Activated CD4-positive, alpha-beta T cell treated with anti-CD3 and anti-CD28 coated beads, Interleukin-2, amount 10 ng/mL, durations not matched to agents 24 days and 14 days (primary cell): ENCODE data around the gene PTK6. TPM values are rescaled to one million over a fixed set of nuclear protein-coding genes. Genes with fewer than 3 reads are reported as not detected.

ENCODE experiments used
- DNase-seq: peaks from one replicate; pipeline ENCODE4 v3.0.0; 2022
- H3K27ac Mint-ChIP-seq: one replicate; pipeline ENCODE4 v1.8.0; 2022; ENCODE audit warnings: mild to moderate bottlenecking, mixed read lengths
- H3K27me3 Mint-ChIP-seq: one replicate; pipeline ENCODE4 v1.8.0; 2022; ENCODE audit warnings: mixed read lengths
- H3K36me3 Mint-ChIP-seq: one replicate; pipeline ENCODE4 v1.8.0; 2022; ENCODE audit warnings: low read depth, mild to moderate bottlenecking, mixed read lengths
- H3K4me1 Mint-ChIP-seq: one replicate; pipeline ENCODE4 v1.8.0; 2021; ENCODE audit warnings: mixed read lengths
- H3K4me3 Mint-ChIP-seq: one replicate; pipeline ENCODE4 v1.8.0; 2022; ENCODE audit warnings: mild to moderate bottlenecking, moderate library complexity, mixed read lengths
- H3K9me3 Mint-ChIP-seq: one replicate; pipeline ENCODE4 v1.8.0; 2021; ENCODE audit warnings: mixed read lengths
- intact Hi-C: fragments of 100-400 bp; cut with micrococcal nuclease; formaldehyde crosslinking; loops from one replicate; pipeline ENCODE4 v1.15.1; 2023
- total RNA-seq: library from RNA; stranded (reverse); gene quantifications from 2 replicates; pipeline ENCODE4 v1.2.3, GENCODE V29; 2022

Gene PTK6
- total RNA-seq, 1 donor from 2014 or later, result 0.35 TPM

DNA sequence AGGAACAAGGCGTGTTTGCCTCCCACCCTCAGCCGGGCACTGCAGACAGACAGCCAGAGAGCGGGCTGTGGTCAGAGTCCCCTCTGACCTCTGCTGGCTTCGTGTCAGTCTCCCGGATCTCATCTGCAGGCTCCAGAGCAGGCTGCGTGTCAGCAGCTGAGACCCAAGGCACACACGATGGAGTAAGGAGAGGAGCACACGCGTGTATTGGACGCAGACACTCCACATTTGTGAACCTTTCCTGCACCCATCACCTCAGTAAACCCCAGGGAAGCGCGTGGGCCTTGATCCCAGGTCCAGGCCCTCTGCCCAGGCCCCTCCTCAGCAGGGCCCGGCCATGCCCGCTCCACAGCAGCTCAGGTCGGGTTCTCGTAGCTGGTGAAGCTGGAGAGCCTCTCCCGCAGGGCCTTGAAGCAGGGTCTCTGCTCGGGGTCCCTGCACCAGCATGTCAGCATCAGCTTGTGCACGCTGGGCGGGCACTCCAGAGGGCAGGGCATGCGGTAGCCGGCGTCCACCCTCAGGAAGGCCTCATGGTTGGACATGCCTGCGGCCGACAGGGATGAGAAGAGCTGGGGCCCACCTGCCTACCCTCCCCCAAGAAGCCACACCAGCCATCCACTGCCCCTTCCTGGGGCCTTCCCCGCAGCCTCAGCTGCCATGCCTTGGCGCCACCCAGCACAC is 7.9 kb downstream of the PTK6 start:
- Mint-ChIP-seq H3K27ac (no peak overlapping the region), H3K27me3 (no peaks in the 10 kb centered on the region), H3K36me3 (peaks cover 2% of the 10 kb centered on the region), H3K4me3 (no peak overlapping the region), H3K9me3 (no peaks in the 10 kb centered on the region), H3K4me1 (peaks cover 5% of the 10 kb centered on the region)
- DNase-seq, result no peak
- intact Hi-C loops, result no loop called here

DNA sequence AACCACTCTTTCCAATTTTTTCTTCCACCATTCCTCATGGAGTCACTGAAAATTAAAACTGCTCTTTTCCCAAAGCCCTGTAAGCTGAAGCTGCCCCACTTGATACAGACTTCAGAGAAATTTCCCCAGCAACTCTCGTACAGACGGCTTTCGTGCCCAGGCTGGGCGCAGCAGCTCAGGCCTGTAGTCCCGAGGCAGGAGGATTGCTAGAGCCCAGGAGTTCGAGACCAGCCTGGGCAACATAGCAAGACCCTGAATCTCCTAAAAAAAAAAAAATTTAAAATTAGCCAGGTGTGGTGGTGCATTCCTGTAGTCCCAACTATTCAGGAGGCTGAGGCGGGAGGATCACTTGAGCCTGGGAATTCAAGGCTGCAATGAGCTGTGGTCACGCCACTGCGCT is 10.0 kb downstream of the PTK6 start:
- intact Hi-C loops, result no loop called here
- Mint-ChIP-seq H3K4me1 (peaks cover 10% of the 10 kb centered on the region), H3K9me3 (peaks cover 3% of the 10 kb centered on the region), H3K27ac (no peak overlapping the region), H3K4me3 (no peak overlapping the region), H3K27me3 (no peaks in the 10 kb centered on the region), H3K36me3 (peaks cover 18% of the 10 kb centered on the region)
- DNase-seq, result no peak

DNA sequence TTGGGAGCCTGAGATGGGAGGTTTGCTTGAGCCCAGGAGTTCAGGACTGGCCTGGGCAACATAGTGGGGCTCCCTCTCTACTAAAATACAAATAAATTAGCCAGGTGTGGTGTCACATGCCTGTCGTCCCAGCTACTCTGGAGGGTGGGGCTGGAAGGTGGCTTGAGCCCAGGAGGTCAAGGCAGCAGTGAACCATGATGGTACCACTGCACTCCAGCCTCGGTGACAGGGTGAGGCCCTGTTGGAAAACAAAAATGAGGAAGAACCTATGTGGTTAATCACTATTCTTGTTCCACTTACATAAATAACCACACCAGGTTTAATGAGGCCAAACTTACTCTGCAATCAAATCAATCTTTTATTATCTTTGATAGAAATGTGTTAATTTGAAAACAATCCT is 11.2 kb downstream of the PTK6 start:
- H3K4me3 Mint-ChIP-seq, result no peak overlapping the region
- intact Hi-C loops, result no loop called here
- H3K4me1 Mint-ChIP-seq, result peaks cover 13% of the 10 kb centered on the region
- no peak for DNase-seq
- H3K27ac Mint-ChIP-seq, result no peak overlapping the region
- peaks cover 19% of the 10 kb centered on the region for H3K36me3 Mint-ChIP-seq
- no peaks in the 10 kb centered on the region for H3K27me3 Mint-ChIP-seq
- peaks cover 3% of the 10 kb centered on the region for H3K9me3 Mint-ChIP-seq

DNA sequence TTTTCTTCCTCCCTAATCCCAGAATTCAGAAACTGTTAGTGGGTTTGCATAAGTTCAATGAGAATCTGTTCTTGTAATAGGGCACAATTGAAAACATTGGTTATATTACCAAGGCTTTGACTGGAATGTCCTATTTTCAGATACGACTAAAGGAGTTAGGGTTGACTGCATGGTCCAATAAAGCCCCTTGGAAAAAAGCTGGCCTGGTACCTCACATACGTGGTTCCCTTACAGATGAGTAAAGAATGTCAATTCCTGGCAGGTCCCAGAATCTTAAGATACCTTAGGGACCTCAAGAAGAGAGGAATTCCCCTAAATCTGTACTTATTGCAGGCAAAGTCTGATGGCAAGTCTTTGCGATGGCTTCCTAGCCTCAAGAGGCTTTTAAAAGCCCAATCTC is 12.0 kb downstream of the PTK6 start:
- peaks cover 19% of the 10 kb centered on the region for H3K36me3 Mint-ChIP-seq
- H3K4me1 Mint-ChIP-seq, result peaks cover 13% of the 10 kb centered on the region
- H3K27ac Mint-ChIP-seq, result no peak overlapping the region
- H3K4me3 Mint-ChIP-seq, result no peak overlapping the region
- H3K9me3 Mint-ChIP-seq, result peaks cover 3% of the 10 kb centered on the region
- no peaks in the 10 kb centered on the region for H3K27me3 Mint-ChIP-seq
- DNase-seq, result peak; percentile 56
- intact Hi-C loops, result no loop called here

DNA sequence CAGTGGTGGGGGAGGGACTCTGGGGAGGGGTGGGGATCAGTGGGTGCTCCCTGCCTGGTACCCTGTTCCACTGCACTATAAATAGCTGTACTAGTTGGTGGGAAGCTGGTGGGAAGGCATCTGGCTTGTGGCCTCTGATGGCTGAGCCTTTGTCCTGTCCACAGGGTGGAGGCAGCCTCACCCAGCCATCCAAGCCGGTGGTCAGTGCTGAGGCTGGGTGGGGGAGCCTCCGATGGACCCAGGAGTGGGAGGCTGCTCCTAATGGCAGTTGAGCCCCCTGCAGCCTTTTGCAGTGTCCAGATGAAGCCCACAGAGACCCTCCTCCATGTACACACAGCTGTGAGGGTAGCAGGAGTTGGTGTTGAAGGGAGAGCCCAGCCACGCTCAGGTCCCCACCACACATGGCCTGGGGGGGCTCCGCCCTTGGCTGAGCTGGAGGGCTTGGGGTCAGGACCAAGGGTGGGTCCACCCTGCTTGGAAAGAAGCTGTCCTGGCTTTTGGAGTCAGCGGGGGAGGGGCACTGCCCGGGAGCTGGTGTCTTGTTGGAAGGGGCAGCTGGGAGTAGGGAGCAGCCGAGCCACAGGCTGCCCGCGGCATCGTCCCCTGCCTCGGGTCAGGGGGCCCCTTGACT is 14.1 kb downstream of the PTK6 start:
- peaks cover 12% of the 10 kb centered on the region for H3K4me1 Mint-ChIP-seq
- no peak overlapping the region for H3K4me3 Mint-ChIP-seq
- peaks cover 3% of the 10 kb centered on the region for H3K27me3 Mint-ChIP-seq

DNA sequence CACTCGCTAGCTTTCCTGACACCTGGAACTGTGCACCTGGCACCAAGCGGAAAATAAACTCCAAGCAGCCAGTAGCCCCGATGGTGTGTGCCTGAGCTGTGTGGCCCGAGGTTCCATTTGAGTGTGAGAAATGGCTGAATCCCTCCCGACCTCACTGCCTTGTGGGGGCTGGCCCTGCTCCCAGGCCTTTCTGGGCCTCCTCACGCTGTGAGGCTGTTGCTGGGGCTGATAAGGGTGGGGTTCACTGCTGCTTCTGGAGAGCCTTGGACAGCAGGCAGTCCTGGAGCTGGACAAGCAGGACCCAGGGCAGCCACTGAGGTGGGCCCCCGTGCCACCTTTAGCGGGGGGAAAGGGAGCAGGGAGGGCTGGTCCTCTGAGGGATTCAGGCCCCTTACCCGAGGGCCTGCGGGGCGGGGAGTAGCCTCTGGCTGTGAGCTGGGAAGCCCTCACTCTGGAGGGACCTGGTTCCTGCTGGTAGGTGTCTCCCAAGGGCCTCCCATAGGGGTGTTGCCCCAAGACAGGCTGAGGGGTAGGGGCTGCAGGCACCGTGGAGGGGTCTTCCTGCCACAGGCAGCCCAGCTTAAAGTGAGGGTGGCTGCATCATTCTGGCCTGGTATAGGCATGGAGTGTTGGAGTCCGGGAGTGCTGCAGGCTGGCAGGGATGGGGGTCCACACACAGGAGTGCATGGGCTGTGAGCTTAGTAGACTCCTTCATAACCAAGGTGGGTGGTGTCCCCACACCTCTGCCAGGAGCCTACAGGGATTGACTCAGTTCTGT is 14.9 kb downstream of the PTK6 start:
- peak; percentile 61 for DNase-seq
- Mint-ChIP-seq H3K27ac (peak overlapping the region; percentile 67), H3K9me3 (peaks cover 3% of the 10 kb centered on the region), H3K4me1 (peaks cover 12% of the 10 kb centered on the region), H3K27me3 (peaks cover 5% of the 10 kb centered on the region), H3K4me3 (peak overlapping the region; percentile 59), H3K36me3 (peaks cover 21% of the 10 kb centered on the region)
- intact Hi-C loops, result loop anchor here (5.0 kb wide), 1 partner anchor 555 kb away; the partner anchor contains the start of gene RGS19

More for the DNA sequence above, 14.1 kb downstream of the PTK6 start:
- H3K36me3 Mint-ChIP-seq, result peaks cover 19% of the 10 kb centered on the region
- no peak overlapping the region for H3K27ac Mint-ChIP-seq
- intact Hi-C loops, result loop anchor here (5.0 kb wide), 1 partner anchor 554 kb away; the partner anchor contains the start of gene RGS19
- peaks cover 3% of the 10 kb centered on the region for H3K9me3 Mint-ChIP-seq
- DNase-seq, result no peak

DNA sequence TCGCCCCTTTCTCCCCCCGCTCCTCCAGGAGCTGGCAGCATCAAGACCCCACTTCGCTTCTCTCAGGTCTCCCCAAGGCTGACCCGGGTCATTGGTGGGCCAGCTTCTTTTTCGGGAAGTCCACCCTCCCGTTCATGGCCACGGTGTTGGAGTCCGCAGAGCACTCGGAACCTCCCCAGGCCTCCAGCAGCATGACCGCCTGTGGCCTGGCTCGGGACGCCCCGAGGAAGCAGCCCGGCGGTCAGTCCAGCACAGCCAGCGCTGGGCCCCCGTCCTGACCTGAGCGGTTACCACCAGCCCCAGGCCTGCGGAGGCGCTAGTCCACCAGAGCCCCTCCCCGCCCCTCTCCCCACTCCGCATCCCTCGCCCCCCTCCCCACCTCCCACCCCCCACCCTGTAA is 15.6 kb downstream of the PTK6 start:
- DNase-seq, result peak; percentile 58
- intact Hi-C loops, result loop anchor here (2.0 to 5.0 kb wide), 3 partner anchors 25 to 556 kb away; partner anchors contain the start of gene RGS19
- Mint-ChIP-seq H3K36me3 (peaks cover 21% of the 10 kb centered on the region), H3K4me3 (peak overlapping the region; percentile 83), H3K4me1 (peaks cover 12% of the 10 kb centered on the region), H3K27me3 (peaks cover 5% of the 10 kb centered on the region), H3K27ac (peak overlapping the region; percentile 51), H3K9me3 (peaks cover 3% of the 10 kb centered on the region)

DNA sequence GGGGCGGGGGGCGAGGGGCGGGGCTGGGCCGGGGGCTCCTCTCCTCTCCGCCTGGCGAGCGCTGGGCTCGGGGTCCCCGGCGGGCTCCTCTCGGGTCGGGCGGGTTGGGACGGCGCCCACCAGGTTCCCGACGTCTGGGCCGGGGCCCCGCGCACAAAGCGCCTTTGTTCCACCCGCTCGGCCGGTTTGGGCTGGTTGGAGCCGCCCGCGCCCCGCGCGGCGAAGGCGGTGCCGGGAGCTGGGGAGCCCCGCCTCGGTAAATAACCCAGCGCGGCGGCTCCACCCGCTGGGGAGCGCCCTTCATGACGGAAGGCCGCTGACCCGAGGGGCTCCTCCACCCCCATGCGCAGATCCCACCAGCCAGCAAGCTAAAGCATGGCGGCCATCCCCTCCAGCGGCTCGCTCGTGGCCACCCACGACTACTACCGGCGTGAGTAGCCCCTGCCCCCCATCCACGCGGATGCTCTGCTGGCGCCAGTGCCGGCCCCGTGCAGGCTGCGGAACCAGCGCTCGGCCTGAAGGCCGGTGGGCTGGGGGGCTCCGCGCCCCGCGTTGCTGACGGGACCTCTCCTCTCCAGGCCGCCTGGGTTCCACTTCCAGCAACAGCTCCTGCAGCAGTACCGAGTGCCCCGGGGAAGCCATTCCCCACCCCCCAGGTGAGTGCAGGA is 16.1 kb downstream of the PTK6 start:
- Mint-ChIP-seq H3K27ac (peak overlapping the region; percentile 51), H3K9me3 (peaks cover 3% of the 10 kb centered on the region)

DNA sequence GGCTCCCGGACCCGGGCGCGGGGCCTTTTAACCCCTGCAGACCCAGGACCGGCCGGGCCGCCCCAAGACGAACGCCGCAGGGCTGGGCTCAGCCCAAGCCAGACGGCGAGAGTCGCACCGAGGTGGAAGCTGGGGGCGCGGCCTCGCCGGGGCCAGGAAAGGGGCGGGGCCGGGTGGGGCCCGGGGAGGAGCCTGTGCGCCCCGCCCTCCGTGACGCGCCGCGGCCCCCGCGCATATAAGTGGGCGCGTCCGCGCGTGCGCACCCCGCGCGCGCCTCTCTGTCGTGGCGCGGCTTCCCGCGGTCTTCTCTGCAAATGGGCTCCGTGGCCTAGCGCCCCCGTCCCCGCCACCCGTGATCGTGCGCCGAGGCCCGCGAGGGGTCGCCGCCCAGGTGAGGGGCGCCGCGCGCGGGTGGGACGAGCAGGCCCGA is 16.7 kb downstream of the PTK6 start, which contains the start of gene PPDPF:
PPDPF (plus strand) TSS at position 262 of the 430 bp plus-strand sequence. CDS start 544 bp downstream, outside the sequence.
- H3K36me3 Mint-ChIP-seq, result peaks cover 21% of the 10 kb centered on the region
- H3K9me3 Mint-ChIP-seq, result peaks cover 3% of the 10 kb centered on the region

More for the DNA sequence above, 16.1 kb downstream of the PTK6 start:
- intact Hi-C loops, result loop anchor here (1.0 to 5.0 kb wide), 5 partner anchors 16 to 556 kb away; partner anchors contain the start of genes PTK6 and RGS19
- peaks cover 5% of the 10 kb centered on the region for H3K27me3 Mint-ChIP-seq
- H3K4me1 Mint-ChIP-seq, result peaks cover 12% of the 10 kb centered on the region
- peak; percentile 93 for DNase-seq
- H3K36me3 Mint-ChIP-seq, result peaks cover 21% of the 10 kb centered on the region
- H3K4me3 Mint-ChIP-seq, result peak overlapping the region; percentile 83

DNA sequence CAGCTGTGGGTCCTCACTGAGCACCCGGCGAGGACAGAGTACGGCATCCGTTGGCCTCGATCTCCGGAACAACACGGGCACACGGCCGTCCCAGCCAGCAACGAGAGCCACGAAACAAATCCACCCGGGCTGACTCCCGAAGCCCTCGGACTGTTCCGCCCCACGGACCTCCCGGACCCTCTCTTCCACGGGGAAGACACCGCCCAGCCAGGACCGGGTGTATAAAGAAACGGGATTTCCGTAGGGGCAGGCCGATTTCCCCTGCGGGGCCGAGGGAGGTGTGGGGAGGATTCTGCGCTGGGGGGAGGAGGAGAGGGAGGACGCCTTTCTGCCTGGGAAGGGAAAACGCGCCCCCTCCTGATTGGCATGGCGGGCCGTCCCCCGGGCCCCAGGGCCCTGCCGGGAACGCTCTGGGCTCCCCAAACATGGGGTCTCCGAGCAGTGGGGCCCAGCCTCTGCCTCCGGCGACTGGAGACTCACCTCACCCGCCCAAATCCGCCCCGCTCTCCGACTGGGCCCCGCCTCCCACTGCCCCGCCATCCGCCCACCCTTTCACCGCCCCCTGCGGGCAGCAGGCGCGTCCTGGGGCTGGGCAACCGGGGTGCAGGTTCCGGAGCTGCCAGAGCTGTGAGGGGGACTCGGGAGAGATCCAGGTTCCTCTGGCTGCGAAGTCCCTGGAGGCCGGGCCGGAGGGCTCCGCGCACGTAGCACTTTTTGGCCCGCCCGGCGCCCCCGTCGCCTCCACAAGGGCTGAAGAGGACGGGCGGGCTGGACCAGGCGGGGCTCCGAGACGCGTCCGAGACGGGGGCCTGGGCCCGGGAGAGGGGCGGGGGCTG is 17.3 kb downstream of the PTK6 start:
- peaks cover 6% of the 10 kb centered on the region for H3K9me3 Mint-ChIP-seq
- peaks cover 14% of the 10 kb centered on the region for H3K27me3 Mint-ChIP-seq
- peak overlapping the region; percentile 72 for H3K27ac Mint-ChIP-seq
- peak overlapping the region; percentile 81 for H3K4me3 Mint-ChIP-seq
- peaks cover 12% of the 10 kb centered on the region for H3K4me1 Mint-ChIP-seq
- peaks cover 21% of the 10 kb centered on the region for H3K36me3 Mint-ChIP-seq
- intact Hi-C loops, result loop anchor here (1.0 to 5.0 kb wide), 5 partner anchors 17 to 557 kb away; partner anchors contain the start of genes PTK6 and RGS19
- peak; percentile 93 for DNase-seq

More for the DNA sequence above, 16.7 kb downstream of the PTK6 start, which contains the start of gene PPDPF:
- peak; percentile 95 for DNase-seq
- Mint-ChIP-seq H3K27ac (peak within 1 kb of the TSS; percentile 74), H3K27me3 (peaks cover 8% of the 10 kb centered on the region), H3K4me3 (peak within 1 kb of the TSS; percentile 83), H3K4me1 (peaks cover 12% of the 10 kb centered on the region)
- intact Hi-C loops, result loop anchor here (1.0 to 5.0 kb wide), 5 partner anchors 17 to 557 kb away; partner anchors contain the start of genes PTK6 and RGS19

DNA sequence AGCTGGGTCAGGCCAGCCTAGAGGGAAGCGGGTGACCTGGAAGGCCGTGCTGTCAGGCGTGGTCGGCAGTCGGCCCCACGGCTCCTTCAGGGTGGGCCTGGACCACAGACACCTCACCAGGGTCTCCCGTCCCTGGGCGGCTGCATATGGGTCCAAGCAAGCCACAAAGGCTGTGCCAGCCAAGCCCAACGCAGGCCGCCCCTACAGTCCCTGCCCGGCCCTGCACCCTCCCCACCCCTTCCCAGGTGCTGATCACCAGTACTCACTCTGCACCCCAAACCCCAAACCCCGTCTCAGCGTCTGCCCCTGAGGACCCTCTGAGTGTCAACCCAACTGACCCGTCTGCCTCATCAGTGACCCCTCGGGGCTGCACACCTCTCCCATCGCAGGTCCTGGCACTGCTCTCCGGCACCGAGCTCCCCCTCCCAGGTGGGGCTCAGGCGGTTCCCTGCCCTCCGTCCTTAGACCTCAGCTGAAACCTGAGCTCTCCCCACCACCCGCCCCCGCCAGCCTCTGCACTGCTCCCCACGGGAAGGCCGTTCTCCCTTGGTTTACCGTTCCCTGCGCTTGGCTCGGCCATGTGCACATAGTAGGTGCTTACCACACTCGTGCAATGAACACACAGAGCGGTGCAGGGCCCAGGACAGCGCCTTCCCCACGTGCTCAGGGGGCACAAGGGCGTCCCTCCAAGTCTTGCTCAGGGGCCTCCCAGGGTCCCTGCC is 18.1 kb downstream of the PTK6 start:
- Mint-ChIP-seq H3K27me3 (peaks cover 16% of the 10 kb centered on the region), H3K4me1 (peaks cover 12% of the 10 kb centered on the region), H3K36me3 (peaks cover 18% of the 10 kb centered on the region), H3K9me3 (peaks cover 6% of the 10 kb centered on the region), H3K4me3 (peak overlapping the region; percentile 81), H3K27ac (peak overlapping the region; percentile 72)
- intact Hi-C loops, result no loop called here
- peak; percentile 55 for DNase-seq

DNA sequence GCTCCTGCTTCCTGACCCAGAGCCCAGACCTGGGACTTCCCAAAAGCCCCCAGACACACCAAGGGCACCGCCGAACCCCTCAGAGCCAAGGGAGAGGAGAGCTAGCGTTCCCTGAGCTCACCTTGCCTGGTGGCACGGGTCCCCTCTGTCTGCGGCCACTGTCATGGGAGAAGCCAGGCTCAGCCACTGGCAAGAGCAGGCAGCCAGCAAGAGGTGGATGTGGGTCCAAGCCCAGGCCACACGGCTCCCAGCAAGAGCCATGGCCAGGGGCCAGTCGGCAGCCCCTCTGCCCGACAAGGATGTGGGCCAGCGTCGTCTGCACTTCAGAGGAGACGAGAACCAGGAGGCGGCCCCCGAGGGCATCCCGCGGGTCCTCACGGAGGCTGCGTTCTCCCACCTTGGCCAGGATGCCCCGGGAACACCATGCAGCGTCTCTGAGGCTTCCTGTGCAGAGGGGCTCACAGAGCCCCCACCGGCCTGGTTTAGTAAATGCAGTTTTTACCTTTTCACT is 18.8 kb downstream of the PTK6 start:
- intact Hi-C loops, result no loop called here
- DNase-seq, result peak; percentile 57
- H3K9me3 Mint-ChIP-seq, result peaks cover 6% of the 10 kb centered on the region
- peaks cover 20% of the 10 kb centered on the region for H3K27me3 Mint-ChIP-seq
- peaks cover 9% of the 10 kb centered on the region for H3K4me1 Mint-ChIP-seq
- H3K4me3 Mint-ChIP-seq, result peak overlapping the region; percentile 17
- H3K27ac Mint-ChIP-seq, result no peak overlapping the region
- H3K36me3 Mint-ChIP-seq, result peaks cover 12% of the 10 kb centered on the region
